ENCODE data around the gene FOXC1.

The FOXC1 gene

DNA sequence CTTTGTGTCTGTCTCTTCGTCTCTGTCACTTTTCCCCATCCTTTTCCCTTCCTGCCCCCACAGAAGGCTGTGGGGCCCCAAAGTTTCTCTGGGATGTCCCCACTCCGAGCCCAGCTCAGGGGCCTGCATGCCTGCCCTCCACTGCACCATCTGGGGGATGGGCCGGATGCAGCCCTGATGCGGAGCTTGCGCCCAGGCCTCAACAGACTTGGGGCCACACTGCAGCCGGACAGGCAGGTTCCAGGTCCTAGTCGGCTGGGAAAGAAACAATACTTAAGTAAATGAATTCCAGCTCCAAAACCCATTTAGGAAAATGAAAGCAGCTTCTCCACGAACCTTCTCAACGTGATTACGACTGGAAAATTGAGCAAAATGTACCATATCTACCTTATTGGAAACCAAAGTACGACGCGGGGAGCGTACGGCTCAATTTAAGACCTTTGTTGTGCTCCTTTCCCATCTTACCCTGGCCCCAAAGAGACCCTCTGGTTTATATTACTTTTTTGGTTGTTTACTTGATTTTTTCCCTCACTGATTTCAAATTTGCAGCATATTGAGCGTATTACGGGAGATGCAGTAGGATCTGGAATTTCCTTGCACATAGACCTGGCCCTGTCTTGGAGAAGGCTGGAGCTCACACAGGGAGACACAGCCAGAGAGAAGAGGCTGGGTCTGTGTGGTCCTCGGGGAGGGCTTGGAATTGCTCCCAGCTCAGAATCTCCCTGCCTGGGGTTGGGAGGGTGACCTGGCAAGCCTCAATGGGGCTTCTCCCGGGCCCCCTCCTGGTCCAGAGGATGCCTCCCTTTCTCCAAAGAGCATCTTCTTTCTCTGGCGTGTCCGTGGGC is 8.0 kb downstream of the FOXC1 start:
- in situ Hi-C loops (cut with MboI; ENCODE audit: low pct_unique_long_range_greater_than_20kb, low sequenced_read_pairs) = no loop called here
- DNase-seq = no peak

DNA sequence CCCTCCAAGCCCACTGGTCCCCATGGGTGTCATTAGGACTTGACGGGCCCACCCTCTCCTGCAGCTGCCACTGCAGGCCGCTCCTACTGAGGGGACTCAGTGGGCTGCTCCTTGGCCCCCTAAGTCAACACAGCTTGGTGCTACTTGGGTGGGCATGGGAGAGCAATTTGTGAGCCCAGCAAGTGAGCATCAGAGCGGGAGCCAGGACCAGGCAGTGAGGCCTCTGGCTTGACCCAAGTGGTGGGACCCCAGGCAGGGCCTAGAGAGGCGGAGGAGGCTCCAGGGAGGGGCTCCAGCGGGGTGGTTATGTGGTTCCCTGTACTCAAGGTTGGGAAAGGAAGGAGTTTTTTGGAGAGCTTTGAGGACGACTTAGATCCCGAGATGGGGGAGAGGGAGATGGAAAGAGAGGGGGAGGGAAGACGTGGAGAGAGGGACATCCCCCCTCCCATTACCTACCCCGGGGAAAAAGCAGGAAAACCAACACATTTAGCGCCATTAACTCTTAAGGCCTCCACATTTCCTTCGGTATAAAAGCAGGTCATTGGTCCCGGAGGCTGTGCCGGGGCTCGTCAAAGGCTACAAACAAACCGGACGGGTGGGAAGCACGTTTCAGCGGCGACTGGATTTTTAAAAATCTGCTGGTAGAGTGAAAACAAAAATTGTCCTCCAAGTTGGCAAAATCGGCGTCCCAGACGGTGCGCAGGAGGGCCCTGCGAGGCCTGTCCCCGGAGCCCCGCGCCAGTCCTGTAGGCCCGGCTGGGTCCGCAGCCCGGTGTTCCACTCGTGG is 8.8 kb downstream of the FOXC1 start:
- DNase-seq = no peak
- in situ Hi-C loops (cut with MboI; ENCODE audit: low pct_unique_long_range_greater_than_20kb, low sequenced_read_pairs) = no loop called here

DNA sequence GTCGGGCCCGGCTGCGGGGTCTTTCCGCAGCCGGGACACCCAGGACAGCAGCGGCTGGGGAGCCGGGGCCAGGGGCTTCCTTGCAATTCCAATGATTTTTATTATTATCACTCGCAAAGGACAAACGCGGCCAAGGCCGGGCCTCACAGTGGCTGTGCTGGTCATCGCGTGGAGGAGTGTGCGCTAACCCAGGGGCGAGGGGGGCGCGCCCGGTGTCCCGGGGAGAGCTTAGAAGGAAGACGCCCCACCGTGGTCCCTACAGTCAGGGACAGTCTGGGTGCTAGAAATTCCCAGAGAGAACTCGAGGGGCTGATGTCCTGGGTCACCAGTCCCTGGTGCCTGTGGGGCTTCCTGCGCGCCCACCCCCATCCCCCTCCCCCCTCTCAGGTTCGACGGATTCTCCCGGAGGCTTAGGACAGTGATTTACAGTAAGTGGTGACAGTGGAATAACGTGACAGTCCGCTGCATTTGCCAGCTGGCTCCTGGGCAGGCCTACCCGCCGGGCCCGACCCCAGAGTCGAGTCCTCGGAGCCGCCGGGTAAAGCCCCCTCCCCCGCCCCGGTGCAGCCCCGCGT is 9.5 kb downstream of the FOXC1 start:
- in situ Hi-C loops (cut with MboI; ENCODE audit: low pct_unique_long_range_greater_than_20kb, low sequenced_read_pairs) = no loop called here
- no peak for DNase-seq

DNA sequence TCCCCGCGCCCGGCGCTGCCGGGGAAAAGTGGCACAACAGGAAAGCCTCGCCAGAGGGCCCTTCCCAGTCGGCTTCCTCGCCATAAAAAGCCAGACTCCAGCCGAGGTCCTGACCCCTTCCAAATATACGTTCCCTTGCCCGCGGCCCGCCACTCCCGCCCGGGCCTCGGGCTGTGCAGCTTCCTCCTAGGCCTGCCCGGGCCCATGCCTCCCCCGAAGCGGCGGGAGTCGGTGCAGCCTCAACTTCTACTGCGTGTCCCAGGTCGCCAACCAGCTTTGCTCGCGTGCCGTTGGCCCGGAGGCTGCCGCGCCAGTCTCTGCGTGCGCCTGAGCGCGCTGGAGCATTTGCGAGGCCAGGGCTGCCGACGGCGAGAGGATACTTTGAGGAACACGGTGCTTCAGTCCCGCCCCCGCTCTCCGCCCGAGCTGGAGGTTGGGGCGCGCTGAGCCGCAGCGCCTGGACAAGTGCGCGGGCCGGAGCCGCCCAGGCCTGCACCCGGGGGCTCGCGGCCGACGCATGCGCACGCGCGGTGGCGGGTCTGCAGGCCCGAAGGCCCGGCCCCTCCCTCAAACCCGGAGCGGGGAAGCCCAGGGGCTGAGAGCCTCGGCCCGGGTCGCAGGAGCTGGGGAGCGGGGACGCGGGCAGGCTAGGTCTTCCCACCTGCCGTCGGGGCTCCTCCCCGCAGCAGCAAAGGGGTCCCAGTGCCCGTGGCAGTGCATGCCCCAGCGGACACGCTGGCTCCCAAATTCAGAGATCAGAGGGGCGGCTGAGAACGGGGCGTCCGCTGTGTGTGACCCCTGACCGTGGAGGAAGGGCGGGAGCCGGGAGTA is 10.2 kb downstream of the FOXC1 start:
- DNase-seq = no peak
- in situ Hi-C loops (cut with MboI; ENCODE audit: low pct_unique_long_range_greater_than_20kb, low sequenced_read_pairs) = no loop called here

GRCh38 chr6:1620504-1621069 is 10.9 kb downstream of the FOXC1 start:
- in situ Hi-C loops (cut with MboI; ENCODE audit: low pct_unique_long_range_greater_than_20kb, low sequenced_read_pairs) = no loop called here

DNA sequence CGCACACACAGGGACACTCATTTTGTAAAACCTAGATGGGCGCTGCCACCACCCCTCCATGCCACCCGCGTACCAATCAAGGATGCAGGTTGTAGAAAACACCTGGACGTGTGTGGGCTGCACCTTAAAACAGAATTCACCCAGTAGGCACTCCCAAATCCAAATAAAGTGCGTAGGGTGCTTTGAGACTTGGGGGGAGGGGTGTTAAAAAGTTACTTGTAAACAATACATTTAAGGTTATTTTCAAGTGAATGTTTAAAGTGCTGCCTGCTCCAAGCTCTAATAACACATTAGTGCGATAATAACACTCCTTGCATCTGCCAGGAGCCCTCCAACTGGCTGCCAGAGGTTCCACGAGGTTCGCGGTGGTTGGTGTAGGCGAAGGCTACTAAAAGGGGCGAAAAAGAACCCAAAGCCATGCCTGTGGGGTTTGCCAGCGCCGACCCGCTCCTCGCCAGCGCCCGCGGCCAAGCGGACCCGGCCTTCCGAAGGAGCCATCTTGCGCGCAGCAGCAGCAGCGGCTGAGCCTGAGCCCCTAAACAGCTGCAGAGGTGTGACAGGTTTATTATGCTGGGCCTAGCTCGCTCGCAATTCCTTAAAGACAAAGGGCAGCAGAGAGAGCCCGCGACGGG is 11.5 kb downstream of the FOXC1 start:
- no peak for DNase-seq

More at GRCh38 chr6:1620504-1621069, 10.9 kb downstream of the FOXC1 start:
- DNase-seq = no peak

DNA sequence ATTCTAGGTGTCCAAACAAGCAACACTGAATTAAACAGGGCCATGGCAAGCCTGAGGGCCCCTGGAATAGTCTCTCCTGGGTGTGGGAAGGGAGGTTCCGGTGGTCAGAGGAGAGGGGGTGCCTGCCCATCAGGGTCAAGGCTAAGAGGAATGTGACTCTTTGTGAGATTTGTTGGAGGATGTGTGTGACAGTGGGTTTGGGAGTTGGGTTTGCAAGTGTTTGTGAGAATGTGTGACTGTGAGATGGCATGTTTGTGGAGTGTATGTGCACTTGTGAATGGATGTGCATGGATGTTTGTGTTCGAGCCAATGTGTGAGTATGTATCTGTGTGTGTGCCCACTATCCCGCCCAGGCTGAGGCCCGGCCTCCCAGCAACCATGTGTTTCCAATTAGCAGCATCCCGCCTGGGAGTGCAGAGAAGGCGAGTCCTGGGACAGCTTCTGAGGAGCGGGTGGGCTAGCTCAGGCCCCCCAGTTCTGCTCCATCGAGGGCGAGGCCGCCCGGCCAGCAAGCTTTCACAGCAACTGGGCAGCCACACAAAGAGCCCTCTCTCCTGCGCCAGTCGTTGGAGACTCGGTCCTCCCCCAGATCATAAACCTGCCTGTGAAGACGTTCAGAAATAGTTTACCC is 12.6 kb downstream of the FOXC1 start:
- in situ Hi-C loops (cut with MboI; ENCODE audit: low pct_unique_long_range_greater_than_20kb, low sequenced_read_pairs) = no loop called here
- no peak for DNase-seq

More for the DNA sequence above, 11.5 kb downstream of the FOXC1 start:
- in situ Hi-C loops (cut with MboI; ENCODE audit: low pct_unique_long_range_greater_than_20kb, low sequenced_read_pairs) = no loop called here

GRCh38 chr6:1622851-1623768 is 13.4 kb downstream of the FOXC1 start:
- in situ Hi-C loops (cut with MboI; ENCODE audit: low pct_unique_long_range_greater_than_20kb, low sequenced_read_pairs) = no loop called here
- no peak for DNase-seq

GRCh38 chr6:1623769-1624057 is 14.0 kb downstream of the FOXC1 start:
- in situ Hi-C loops (cut with MboI; ENCODE audit: low pct_unique_long_range_greater_than_20kb, low sequenced_read_pairs) = no loop called here
- no peak for DNase-seq

- no peak for DNase-seq
- in situ Hi-C loops (cut with MboI; ENCODE audit: low pct_unique_long_range_greater_than_20kb, low sequenced_read_pairs) = no loop called here
These were observed 14.5 kb downstream of the FOXC1 start for GRCh38 chr6:1624058-1624850.

- no peak for DNase-seq
- in situ Hi-C loops (cut with MboI; ENCODE audit: low pct_unique_long_range_greater_than_20kb, low sequenced_read_pairs) = no loop called here
These were observed 15.4 kb downstream of the FOXC1 start for GRCh38 chr6:1624851-1625781.

- in situ Hi-C loops (cut with MboI; ENCODE audit: low pct_unique_long_range_greater_than_20kb, low sequenced_read_pairs) = no loop called here
- DNase-seq = no peak
These were observed 16.2 kb downstream of the FOXC1 start for GRCh38 chr6:1625794-1626435.

- DNase-seq = no peak
- in situ Hi-C loops (cut with MboI; ENCODE audit: low pct_unique_long_range_greater_than_20kb, low sequenced_read_pairs) = no loop called here
These were observed 16.8 kb downstream of the FOXC1 start for GRCh38 chr6:1626481-1626880.

GRCh38 chr6:1627827-1628560 is 18.3 kb downstream of the FOXC1 start:
- in situ Hi-C loops (cut with MboI; ENCODE audit: low pct_unique_long_range_greater_than_20kb, low sequenced_read_pairs) = no loop called here
- DNase-seq = no peak

All from KBM-7 (cell line).